Esophagus squamous epithelium (tissue), 4 donors: ENCODE measurements around the gene LCN10.

Experiments used
- POLR2A ChIP-seq, 4 donors: fragments of 450-650 bp; IDR thresholded peaks; one replicate each; pipeline ENCODE4 v1.6.1; 2017; ENCODE audit warnings: antibody characterized with exemption in 4 of 4, mild to moderate bottlenecking in 4 of 4, moderate library complexity in 3 of 4
- TF ChIP-seq, protein P1 (sequence below), 6 experiments: fragments of 450-650 bp in 4 of 6; fragments of 200-600 bp in 2 of 6; sonication (generic) in 2 of 6; IDR thresholded peaks; one replicate each; pipeline ENCODE4 v1.5.1; 2016 to 2019; ENCODE audit warnings: antibody characterized with exemption in 6 of 6, mild to moderate bottlenecking in 4 of 6, moderate library complexity in 4 of 6

DNA sequence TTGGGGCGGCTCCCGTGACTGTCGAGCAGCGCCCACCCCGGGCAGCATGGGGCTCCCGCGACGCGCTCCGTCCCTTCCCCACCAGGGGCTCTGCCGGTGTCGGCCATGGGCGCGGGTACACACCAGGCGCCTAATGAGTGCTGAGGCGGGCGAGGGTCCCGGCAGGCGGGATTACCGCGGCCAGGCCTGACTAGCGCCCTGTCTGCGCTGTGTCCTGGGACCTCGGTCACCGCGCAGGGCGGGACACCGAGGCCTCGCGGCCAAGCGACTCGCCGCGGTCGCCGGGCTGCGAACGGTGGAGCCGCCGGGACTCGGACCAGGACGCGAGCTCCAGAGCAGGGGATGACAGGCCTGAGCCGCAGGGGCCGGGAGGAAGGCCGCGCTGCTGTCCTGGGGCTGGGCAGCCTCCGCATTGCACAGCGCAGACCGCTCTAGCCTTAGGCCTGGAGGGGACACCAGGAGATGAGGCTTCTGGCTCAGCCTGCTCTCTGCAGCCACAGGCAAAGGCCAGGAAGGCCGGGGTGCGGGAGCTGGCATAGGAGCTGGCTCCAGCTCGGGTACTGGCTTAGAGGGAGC lies 14.1 kb downstream of the LCN10 start:
- TF ChIP-seq, protein P1, sequence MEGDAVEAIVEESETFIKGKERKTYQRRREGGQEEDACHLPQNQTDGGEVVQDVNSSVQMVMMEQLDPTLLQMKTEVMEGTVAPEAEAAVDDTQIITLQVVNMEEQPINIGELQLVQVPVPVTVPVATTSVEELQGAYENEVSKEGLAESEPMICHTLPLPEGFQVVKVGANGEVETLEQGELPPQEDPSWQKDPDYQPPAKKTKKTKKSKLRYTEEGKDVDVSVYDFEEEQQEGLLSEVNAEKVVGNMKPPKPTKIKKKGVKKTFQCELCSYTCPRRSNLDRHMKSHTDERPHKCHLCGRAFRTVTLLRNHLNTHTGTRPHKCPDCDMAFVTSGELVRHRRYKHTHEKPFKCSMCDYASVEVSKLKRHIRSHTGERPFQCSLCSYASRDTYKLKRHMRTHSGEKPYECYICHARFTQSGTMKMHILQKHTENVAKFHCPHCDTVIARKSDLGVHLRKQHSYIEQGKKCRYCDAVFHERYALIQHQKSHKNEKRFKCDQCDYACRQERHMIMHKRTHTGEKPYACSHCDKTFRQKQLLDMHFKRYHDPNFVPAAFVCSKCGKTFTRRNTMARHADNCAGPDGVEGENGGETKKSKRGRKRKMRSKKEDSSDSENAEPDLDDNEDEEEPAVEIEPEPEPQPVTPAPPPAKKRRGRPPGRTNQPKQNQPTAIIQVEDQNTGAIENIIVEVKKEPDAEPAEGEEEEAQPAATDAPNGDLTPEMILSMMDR (IDR thresholded peaks at IDR 0.05), result no peak
- no peak for TF ChIP-seq POLR2A (IDR thresholded peaks at IDR 0.05)
